Choroid plexus epithelial cell (primary cell): Measurements from ENCODE around the gene CHRNG.

ENCODE experiments used
- DNase-seq: peaks from one replicate; pipeline ENCODE4 v3.0.0-alpha.2; 2010; ENCODE audit warnings: low read depth
- H3K4me3 ChIP-seq: 2 replicates; pipeline ENCODE4 v1.5.1; 2011; ENCODE audit warnings: low read depth, mild to moderate bottlenecking, control low read depth, low read length, moderate library complexity
- TF ChIP-seq, protein P1 (sequence below): conservative IDR thresholded peaks from 2 replicates; pipeline ENCODE4 v1.5.1; 2011; ENCODE audit warnings: low read depth, mild to moderate bottlenecking, control low read depth, inconsistent platforms, low read length, moderate library complexity

Gene CHRNG

DNA sequence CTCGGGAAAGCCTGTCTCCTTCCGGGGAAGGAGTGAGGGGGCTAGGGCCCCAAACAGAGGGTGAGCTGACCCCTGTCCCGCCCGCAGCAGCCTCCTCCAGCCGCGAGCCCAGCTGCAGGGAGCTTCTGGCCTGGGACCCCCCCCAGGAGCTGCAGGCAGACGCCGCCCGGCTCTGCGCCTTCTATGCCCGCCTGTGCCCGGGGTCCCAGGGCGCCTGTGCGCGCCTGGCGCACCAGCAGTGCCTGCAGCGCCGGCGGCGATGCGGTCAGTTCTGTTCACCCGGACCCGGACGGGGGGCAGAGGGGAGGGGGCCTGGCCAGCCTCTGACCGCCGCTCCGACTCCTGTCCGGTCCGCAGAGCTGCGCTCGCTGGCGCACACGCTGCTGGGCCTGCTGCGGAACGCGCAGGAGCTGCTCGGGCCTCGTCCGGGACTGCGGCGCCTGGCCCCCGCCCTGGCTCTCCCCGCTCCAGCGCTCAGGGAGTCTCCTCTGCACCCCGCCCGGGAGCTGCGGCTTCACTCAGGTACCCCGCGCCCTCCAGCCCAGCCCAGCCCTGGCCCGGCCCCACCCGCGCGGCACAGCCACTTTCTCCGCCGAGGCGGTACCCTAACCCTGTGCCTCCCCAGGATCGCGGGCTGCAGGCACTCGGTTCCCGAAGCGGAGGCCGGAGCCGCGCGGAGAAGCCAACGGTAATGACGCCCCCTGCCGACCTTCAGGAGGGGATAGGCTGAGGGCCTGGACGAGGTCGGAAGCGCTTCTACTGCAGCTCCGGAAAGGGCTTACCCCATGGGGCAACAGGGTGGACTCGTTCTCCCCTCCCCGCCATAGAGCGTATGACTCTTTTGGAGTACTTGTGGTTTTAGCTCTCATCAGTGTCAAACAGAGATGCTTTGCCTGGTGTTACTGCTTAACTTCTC is 15.6 kb upstream of the CHRNG start:
- DNase-seq = peak; percentile 17
- TF ChIP-seq, protein P1, sequence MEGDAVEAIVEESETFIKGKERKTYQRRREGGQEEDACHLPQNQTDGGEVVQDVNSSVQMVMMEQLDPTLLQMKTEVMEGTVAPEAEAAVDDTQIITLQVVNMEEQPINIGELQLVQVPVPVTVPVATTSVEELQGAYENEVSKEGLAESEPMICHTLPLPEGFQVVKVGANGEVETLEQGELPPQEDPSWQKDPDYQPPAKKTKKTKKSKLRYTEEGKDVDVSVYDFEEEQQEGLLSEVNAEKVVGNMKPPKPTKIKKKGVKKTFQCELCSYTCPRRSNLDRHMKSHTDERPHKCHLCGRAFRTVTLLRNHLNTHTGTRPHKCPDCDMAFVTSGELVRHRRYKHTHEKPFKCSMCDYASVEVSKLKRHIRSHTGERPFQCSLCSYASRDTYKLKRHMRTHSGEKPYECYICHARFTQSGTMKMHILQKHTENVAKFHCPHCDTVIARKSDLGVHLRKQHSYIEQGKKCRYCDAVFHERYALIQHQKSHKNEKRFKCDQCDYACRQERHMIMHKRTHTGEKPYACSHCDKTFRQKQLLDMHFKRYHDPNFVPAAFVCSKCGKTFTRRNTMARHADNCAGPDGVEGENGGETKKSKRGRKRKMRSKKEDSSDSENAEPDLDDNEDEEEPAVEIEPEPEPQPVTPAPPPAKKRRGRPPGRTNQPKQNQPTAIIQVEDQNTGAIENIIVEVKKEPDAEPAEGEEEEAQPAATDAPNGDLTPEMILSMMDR = peak; percentile 22
- H3K4me3 ChIP-seq = no peak overlapping the region

DNA sequence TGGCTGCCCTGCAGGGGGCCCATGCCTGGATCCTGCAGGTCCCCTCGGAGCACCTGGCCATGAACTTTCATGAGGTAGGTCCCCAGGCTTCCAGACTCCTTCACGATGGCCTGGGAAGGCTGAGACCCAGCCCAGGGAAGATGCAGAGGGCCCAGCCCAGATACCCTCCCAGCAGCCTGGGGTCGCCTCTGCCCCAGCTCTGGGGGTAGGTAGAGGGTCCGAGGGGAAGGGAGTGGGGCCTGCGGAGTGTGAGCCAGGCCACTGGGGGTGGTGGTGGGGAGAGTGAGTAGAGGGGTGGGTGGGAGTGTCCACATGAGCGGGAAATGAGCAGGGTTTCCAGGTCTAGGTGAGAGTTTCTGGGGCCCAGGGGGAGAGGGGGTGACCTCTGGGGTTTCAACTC is 14.7 kb upstream of the CHRNG start:
- H3K4me3 ChIP-seq = no peak overlapping the region

DNA sequence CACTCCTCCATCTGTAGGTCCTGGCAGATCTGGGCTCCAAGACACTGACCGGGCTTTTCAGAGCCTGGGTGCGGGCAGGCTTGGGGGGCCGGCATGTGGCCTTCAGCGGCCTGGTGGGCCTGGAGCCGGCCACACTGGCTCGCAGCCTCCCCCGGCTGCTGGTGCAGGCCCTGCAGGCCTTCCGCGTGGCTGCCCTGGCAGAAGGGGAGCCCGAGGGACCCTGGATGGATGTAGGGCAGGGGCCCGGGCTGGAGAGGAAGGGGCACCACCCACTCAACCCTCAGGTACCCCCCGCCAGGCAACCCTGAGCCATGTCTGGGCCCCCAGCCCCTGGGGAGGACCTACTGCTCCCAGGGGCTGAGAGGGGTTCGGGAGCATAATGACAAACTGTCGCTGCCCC is 14.3 kb upstream of the CHRNG start:
- TF ChIP-seq, protein P1 = no peak
- DNase-seq = no peak
- H3K4me3 ChIP-seq = no peak overlapping the region

More for the DNA sequence above, 14.7 kb upstream of the CHRNG start:
- TF ChIP-seq, protein P1 = no peak
- DNase-seq = no peak

DNA sequence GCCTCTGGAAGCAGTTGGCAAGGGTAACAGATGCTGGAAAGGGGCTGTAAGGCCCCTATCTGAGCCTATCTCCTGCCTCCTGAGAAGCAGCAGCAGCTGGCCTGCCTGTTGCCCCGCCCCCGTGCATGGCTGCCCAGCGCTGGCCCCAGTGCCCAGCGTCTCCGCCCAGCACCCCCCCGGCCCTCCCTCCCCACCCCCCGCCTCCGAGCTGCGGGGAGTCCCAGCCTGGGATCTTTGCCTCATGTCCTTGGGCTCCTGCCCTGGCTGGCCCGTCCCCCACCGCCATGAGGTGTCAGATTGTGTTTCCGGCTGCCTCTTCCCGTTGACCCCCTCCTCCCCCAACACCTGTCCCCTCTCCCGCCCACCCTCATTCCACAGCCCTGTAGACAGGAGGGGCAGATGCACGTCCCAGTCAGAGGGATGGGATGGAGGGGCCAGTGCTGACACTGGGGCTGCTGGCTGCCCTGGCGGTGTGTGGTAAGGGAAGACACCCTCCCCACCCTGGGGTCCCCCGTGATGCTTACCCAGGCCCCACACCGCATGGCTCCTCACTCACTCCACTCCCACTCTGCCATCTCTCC is 13.6 kb upstream of the CHRNG start, which contains the start of gene CHRND:
Gene CHRND (plus strand): TSS at position 370 of the 581 bp plus-strand sequence. CDS start 56 bp downstream, at position 426.
- TF ChIP-seq, protein P1 = no peak
- H3K4me3 ChIP-seq = no peak within 1 kb of the TSS
- no peak for DNase-seq

DNA sequence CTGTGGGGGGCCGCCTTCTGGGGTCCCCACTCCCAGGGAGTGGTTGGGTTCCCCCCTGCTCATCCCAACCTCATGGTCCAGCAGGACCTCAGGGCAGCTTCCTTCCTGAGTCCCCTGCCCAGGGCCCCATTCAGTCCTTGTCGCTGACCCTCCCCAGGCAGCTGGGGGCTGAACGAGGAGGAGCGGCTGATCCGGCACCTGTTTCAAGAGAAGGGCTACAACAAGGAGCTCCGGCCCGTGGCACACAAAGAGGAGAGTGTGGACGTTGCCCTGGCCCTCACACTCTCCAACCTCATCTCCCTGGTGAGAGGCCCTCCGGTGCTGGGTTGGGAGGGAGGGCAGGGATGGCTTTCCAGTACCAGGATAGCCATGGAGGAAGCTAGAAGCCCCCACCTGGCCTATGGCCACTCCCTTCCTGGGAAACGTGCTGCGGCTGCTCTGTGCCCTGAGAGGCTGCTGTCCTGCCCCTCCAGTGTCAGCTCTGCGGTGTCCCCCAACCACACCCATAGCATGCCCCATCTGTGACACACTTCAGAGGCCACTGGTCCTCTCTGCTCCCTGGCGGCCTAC is 13.0 kb upstream of the CHRNG start:
- H3K4me3 ChIP-seq = no peak overlapping the region
- no peak for DNase-seq

DNA sequence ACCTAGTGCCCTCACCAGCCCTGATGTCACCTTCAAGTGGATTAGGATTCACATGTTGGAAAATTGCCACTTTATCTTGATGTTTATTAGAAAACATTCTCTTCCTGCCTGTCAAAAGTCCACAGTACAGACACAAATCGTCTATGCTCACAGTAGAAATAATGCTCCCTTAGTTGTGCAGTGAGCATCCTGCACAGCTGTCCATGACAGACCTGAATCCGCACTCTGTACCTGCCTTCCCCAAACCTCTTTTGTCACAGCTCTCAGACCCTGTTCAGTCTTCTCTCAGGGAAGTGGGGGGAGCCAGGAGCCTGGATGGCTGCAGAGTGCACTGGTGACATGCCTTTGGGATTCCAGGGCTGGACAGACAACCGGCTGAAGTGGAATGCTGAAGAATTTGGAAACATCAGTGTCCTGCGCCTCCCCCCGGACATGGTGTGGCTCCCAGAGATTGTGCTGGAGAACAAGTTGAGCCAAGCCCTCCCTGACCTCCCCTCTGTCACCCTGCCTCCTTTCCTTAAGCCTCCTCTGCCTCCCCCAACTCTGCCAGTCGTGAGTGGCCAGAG is 11.5 kb upstream of the CHRNG start:
- TF ChIP-seq, protein P1 = no peak
- H3K4me3 ChIP-seq = no peak overlapping the region
- no peak for DNase-seq

More for the DNA sequence above, 13.0 kb upstream of the CHRNG start:
- TF ChIP-seq, protein P1 = no peak
